22Rv1 (cell line): ENCODE measurements around the gene DYNC1I1.

Experiments used
- CTCF ChIP-seq: fragments of 450-650 bp; IDR thresholded peaks from 2 replicates; pipeline ENCODE4 v1.5.1; 2017; ENCODE audit warnings: mild to moderate bottlenecking
- ZFX ChIP-seq: fragments of 450-650 bp; IDR thresholded peaks from 2 replicates; pipeline ENCODE4 v1.6.1; 2017; ENCODE audit warnings: antibody characterized with exemption, borderline replicate concordance

GRCh38 chr7:95766657-95767056 lies 5.7 kb upstream of the DYNC1I1 start:
- TF ChIP-seq ZFX (no peak), CTCF (no peak)
